HFF-Myc (cell line): Measurements from ENCODE around the gene TTYH2.

Source experiments
- DNase-seq: peaks from one replicate; pipeline ENCODE4 v3.0.0-alpha.2; 2011; ENCODE audit warnings: low read depth; ENCODE audit errors: extremely low read depth
- H3K4me3 ChIP-seq: replicated peaks from 2 replicates; pipeline ENCODE4 v1.5.1; 2011; ENCODE audit warnings: low read depth, mild to moderate bottlenecking, control low read depth, low read length
- CTCF ChIP-seq: IDR thresholded peaks from 2 replicates; pipeline ENCODE4 v1.5.1; 2012; ENCODE audit warnings: mild to moderate bottlenecking, low read depth, low read length, control low read depth; ENCODE audit errors: missing control alignments

Gene TTYH2

GRCh38 chr17:74194682-74195081 is 18.7 kb upstream of the TTYH2 start:
- no peak for DNase-seq
- no peak for TF ChIP-seq CTCF
- no peak overlapping the region for H3K4me3 ChIP-seq

DNA sequence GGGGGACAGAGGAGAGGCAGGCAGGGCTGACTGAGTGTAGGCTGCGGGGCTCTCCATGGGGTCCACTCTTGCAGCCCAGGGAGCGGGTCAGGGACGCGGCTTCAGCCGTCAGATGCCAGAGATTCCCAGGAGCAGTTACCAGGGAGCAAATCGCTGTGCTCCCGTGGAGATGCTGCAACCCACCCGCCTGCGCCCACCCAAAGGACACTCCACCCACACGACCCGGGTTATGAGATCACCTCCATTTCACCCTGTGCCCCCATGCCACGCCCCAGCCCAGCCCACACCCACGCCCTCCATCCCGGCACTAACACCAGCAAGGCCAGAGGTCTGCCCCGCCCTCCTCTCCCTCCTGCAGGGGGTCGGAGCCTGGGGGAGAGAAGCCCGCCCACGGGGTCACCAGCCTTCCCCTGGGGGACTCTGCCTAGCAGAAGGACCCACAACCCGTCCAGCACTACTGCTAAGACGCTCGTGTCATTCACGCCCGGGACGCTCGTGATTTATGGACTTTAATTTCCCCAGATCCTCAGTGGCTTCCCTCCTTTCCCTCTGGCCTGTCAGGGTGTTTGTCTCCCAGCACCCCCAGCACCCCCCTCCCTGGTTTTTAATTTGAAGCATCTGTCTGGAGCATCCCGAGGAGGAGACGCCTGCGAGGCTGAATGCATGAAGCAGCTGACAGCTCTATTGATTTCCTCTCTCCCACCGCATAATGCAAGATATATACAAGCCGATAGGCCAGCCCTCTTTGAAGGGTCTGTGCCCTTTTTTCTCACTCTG is 16.6 kb upstream of the TTYH2 start:
- DNase-seq = no peak
- no peak for TF ChIP-seq CTCF
- H3K4me3 ChIP-seq = no peak overlapping the region

DNA sequence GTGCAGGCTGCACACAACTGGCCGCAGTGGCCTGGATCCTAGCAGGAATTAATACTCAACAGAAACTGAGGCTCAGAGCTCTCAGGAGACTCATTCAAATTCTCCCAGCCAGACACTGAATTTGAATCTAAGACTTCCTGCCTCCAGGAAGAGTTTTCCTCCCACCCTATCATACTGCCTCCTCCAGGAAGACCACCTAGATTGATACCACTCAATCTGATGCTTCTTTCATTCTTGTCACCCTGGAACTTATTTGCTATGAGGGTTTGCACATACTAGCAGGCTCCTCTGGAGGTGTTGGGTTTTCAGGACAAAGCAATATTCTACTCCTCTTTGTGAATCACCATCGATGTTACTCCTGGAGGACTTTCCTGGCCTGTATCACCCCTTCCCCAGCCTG is 15.6 kb upstream of the TTYH2 start:
- no peak for TF ChIP-seq CTCF
- H3K4me3 ChIP-seq = no peak overlapping the region
- DNase-seq = no peak

- DNase-seq = no peak
- H3K4me3 ChIP-seq = no peak overlapping the region
- no peak for TF ChIP-seq CTCF
Measured at GRCh38 chr17:74198694-74199093, 14.7 kb upstream of the TTYH2 start.

DNA sequence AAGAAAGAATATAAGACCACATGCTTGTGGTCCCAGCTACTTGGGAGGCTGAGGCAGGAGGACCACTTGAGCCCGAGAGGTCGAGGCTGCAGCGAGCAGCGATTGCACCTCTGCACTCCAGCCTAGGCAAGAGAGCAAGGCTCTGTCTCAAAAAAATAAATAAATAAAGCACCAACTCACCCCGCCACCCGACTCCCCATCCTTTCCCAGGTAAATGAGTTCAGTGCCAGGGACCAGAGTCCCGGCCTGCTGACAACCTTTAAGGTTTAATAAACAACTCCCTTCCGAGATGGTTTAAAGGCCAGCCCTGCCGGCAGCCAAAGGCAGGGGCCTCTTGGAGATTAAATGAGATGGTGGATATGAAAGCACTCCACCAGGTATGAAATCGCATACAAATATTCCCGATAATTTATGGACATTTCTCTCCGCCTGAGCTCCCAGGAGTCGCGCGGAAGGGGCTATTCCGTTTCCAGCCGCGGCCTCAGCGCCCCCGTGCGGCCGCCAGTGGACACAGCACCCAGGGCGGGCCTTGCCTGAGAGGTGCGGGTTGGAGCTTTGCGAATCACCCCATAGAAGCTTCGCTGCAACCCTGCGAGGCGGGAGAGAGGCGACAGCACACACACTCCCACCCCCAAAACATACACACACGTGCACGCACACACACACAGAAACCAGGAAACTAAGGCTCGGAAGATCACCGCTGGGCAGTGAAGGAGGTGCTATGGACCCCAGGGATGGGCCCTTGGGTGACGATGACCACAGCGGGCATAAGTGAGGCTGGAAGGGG is 13.9 kb upstream of the TTYH2 start:
- H3K4me3 ChIP-seq = no peak overlapping the region
- DNase-seq = no peak
- TF ChIP-seq CTCF = peak; percentile 98

DNA sequence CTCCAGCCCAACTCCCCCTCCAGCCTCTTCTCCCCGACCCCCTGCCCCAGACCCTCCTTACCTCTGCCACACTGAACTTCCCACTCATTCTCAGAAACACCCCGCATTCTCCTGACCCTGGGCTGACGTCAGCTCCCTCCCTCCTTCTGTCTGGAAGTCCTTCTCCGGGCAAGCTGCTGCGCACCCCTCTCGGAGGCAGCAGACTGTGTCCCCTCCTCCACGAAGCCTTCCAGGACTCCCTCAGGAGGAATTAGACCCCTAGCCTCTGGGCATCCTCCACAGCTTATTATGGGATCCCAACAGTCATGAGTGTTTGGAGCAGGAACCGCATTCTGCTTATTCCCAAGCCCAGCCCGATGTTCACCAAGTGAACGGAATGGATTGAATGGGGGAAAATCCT is 13.3 kb upstream of the TTYH2 start:
- TF ChIP-seq CTCF = no peak
- DNase-seq = no peak
- H3K4me3 ChIP-seq = no peak overlapping the region
